ENCODE results near the gene STAT4.

STAT4 gene

DNA sequence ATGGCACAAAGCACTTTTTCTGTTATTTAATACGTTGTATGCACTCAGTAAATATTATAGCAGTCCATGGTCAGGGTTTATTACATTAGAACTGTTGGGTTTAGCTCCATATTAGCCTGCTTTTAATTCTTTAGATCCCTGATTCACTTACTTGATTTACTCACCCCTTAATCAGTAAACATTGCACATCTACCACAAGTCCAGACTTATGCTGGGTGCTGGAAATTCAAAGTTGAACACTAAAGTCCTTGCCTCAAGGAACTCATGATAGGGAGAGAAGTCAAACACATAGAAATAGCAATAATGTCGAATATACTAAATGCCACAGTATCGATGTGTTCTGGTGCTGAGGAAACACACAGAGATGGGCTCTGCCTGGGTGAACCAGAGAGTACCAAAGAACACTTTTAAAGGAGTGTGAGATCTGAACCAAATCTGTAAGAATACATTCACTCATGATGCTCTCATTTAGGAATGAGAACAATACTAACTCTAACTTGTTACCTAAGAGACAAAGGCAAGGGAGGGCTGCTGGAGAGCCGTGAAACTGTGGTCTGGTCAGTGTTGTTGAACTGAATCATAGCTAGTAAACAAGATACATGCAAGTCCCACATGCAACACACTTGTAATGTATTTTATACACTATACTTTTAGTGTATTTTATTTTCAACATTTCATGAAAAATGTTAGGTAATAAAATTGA is 4.9 kb downstream of the STAT4 start:
- no peaks in the 10 kb centered on the region; the same call in 1 of the 2 replicates for H3K27me3 ChIP-seq (replicated peaks; ENCODE audit: control insufficient read depth, insufficient read depth, low read length)
- DNase-seq (ENCODE audit: extremely low read depth, insufficient read length), result no peak
- no peak overlapping the region for H3K4me3 ChIP-seq (replicated peaks; ENCODE audit: low read depth, low read length)
- H3K36me3 ChIP-seq (ENCODE audit: control insufficient read depth, insufficient read depth, low read length), result no peaks in the 10 kb centered on the region
- TF ChIP-seq, protein P1, sequence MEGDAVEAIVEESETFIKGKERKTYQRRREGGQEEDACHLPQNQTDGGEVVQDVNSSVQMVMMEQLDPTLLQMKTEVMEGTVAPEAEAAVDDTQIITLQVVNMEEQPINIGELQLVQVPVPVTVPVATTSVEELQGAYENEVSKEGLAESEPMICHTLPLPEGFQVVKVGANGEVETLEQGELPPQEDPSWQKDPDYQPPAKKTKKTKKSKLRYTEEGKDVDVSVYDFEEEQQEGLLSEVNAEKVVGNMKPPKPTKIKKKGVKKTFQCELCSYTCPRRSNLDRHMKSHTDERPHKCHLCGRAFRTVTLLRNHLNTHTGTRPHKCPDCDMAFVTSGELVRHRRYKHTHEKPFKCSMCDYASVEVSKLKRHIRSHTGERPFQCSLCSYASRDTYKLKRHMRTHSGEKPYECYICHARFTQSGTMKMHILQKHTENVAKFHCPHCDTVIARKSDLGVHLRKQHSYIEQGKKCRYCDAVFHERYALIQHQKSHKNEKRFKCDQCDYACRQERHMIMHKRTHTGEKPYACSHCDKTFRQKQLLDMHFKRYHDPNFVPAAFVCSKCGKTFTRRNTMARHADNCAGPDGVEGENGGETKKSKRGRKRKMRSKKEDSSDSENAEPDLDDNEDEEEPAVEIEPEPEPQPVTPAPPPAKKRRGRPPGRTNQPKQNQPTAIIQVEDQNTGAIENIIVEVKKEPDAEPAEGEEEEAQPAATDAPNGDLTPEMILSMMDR (IDR thresholded peaks at IDR 0.05; ENCODE audit: insufficient read depth, low read length, poor library complexity, severe bottlenecking), result no peak

- Histone ChIP-seq H3K4me3 (replicated peaks; ENCODE audit: low read depth, low read length) (no peak overlapping the region), H3K27me3 (replicated peaks; ENCODE audit: control insufficient read depth, insufficient read depth, low read length) (no peaks in the 10 kb centered on the region; the same call in 1 of the 2 replicates), H3K36me3 (ENCODE audit: control insufficient read depth, insufficient read depth, low read length) (no peaks in the 10 kb centered on the region)
- DNase-seq (ENCODE audit: extremely low read depth, insufficient read length), result no peak
- TF ChIP-seq, protein P1 (IDR thresholded peaks at IDR 0.05; ENCODE audit: insufficient read depth, low read length, poor library complexity, severe bottlenecking), result no peak
Measured at GRCh38 chr2:191144217-191144616, 6.6 kb downstream of the STAT4 start.

GRCh38 chr2:191143791-191144190 is 7.0 kb downstream of the STAT4 start:
- no peak overlapping the region for H3K4me3 ChIP-seq (replicated peaks; ENCODE audit: low read depth, low read length)
- TF ChIP-seq, protein P1 (IDR thresholded peaks at IDR 0.05; ENCODE audit: insufficient read depth, low read length, poor library complexity, severe bottlenecking), result no peak
- no peaks in the 10 kb centered on the region for H3K36me3 ChIP-seq (ENCODE audit: control insufficient read depth, insufficient read depth, low read length)
- DNase-seq (ENCODE audit: extremely low read depth, insufficient read length), result no peak
- H3K27me3 ChIP-seq (replicated peaks; ENCODE audit: control insufficient read depth, insufficient read depth, low read length), result no peaks in the 10 kb centered on the region; the same call in 1 of the 2 replicates

GRCh38 chr2:191128911-191129304 is 21.9 kb downstream of the STAT4 start:
- H3K36me3 ChIP-seq (ENCODE audit: control insufficient read depth, insufficient read depth, low read length), result no peaks in the 10 kb centered on the region
- DNase-seq (ENCODE audit: extremely low read depth, insufficient read length), result no peak
- no peak overlapping the region for H3K4me3 ChIP-seq (replicated peaks; ENCODE audit: low read depth, low read length)
- TF ChIP-seq, protein P1 (IDR thresholded peaks at IDR 0.05; ENCODE audit: insufficient read depth, low read length, poor library complexity, severe bottlenecking), result no peak
- no peaks in the 10 kb centered on the region for H3K27me3 ChIP-seq (replicated peaks; ENCODE audit: control insufficient read depth, insufficient read depth, low read length)

DNA sequence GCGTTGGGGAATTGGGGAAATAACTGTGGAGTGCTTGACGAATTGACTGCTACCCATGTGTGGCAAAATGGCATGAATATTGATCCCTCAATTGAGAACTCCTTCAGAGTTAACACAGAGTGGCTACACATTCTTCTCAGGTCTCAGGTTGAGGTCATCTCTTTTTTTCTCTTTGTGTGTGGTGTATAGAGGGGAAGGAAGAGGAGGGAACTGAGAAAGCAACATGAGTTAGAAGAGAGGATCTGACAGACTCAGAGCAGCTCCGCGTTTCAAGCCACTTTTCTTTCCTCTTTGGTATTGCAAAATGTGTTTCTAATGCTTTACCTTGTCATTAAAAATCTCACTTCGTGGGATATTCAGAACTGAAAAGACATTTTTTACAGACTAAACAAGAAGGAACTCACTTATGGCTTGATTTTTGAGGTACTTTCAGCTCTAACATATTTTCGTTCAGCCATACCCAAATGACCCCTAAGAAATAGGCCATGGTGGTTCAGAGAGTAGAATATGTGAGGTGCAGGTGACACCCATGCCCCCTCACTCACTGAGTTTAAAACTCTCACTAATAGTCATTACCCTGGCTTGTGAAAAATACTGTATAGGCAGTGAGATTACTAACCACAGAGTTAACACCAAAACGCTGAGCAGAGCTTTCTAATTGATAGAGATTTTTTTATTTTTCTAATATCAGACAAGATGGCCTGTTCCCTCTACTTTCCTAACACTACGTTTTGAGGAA is 22.5 kb downstream of the STAT4 start:
- peak; percentile 46 for DNase-seq (ENCODE audit: extremely low read depth, insufficient read length)
- TF ChIP-seq, protein P1 (IDR thresholded peaks at IDR 0.05; ENCODE audit: insufficient read depth, low read length, poor library complexity, severe bottlenecking), result no peak
- no peaks in the 10 kb centered on the region for H3K36me3 ChIP-seq (ENCODE audit: control insufficient read depth, insufficient read depth, low read length)
- H3K4me3 ChIP-seq (replicated peaks; ENCODE audit: low read depth, low read length), result no peak overlapping the region
- no peaks in the 10 kb centered on the region for H3K27me3 ChIP-seq (replicated peaks; ENCODE audit: control insufficient read depth, insufficient read depth, low read length)

Measured in GM06990 (cell line).